Liver (tissue), 9 donors: ENCODE data around the gene INTS4. TPM values are rescaled to one million over a fixed set of nuclear protein-coding genes. Genes with fewer than 3 reads are reported as not detected.
"Not testable (repeated sequence)": the region's sequence is repeated elsewhere in the genome, so short reads cannot be mapped to it uniquely, and the experiment has no call there.

Experiments
- DNase-seq: peaks from one replicate; pipeline ENCODE4 v3.0.0-alpha.2; 2017; ENCODE audit warnings: low spot score
- H3K27ac ChIP-seq, 2 donors: one replicate each; pipeline ENCODE4 v1.7.0; 2013; ENCODE audit warnings: inconsistent platforms in 2 of 2, low read length in 2 of 2, control low read depth in 1 of 2, low read depth in 1 of 2, mild to moderate bottlenecking in 1 of 2
- H3K27me3 ChIP-seq, 4 donors: one replicate each; pipeline versions ENCODE4 v1.6.1 to v1.7.0; 2013; ENCODE audit warnings: low read length in 3 of 4, inconsistent platforms in 1 of 4, mild to moderate bottlenecking in 1 of 4, moderate library complexity in 1 of 4; ENCODE audit not compliant: control insufficient read depth in 4 of 4, insufficient read depth in 4 of 4
- H3K36me3 ChIP-seq, 4 donors: one replicate each; pipeline versions ENCODE4 v1.6.1 to v1.7.0; 2013; ENCODE audit warnings: low read length in 3 of 4, mild to moderate bottlenecking in 3 of 4, low read depth in 1 of 4, moderate library complexity in 1 of 4; ENCODE audit not compliant: control insufficient read depth in 4 of 4, insufficient read depth in 3 of 4
- H3K4me1 ChIP-seq, 4 donors: one replicate each; pipeline versions ENCODE4 v1.6.1 to v1.7.0; 2013; ENCODE audit warnings: low read length in 3 of 4, mild to moderate bottlenecking in 3 of 4, moderate library complexity in 1 of 4; ENCODE audit not compliant: control insufficient read depth in 4 of 4, insufficient read depth in 4 of 4
- H3K4me3 ChIP-seq, 3 donors: one replicate each; pipeline versions ENCODE4 v1.6.1 to v1.7.0; 2013; ENCODE audit warnings: low read length in 3 of 3, control low read depth in 1 of 3, low read depth in 1 of 3, mild to moderate bottlenecking in 1 of 3
- H3K9ac ChIP-seq, 2 donors: one replicate each; pipeline ENCODE4 v1.7.0; 2013; ENCODE audit warnings: low read length in 2 of 2, mild to moderate bottlenecking in 2 of 2, moderate library complexity in 2 of 2, control low read depth in 1 of 2, low read depth in 1 of 2
- H3K9me3 ChIP-seq, 4 donors: one replicate each; pipeline versions ENCODE4 v1.6.1 to v1.7.0; 2013; ENCODE audit warnings: low read length in 3 of 4; ENCODE audit not compliant: control insufficient read depth in 4 of 4
- ATF3 ChIP-seq: IDR thresholded peaks from 2 replicates; pipeline ENCODE4 v1.6.1; 2016; ENCODE audit warnings: antibody characterized with exemption
- CTCF ChIP-seq: fragments of 150-350 bp; IDR thresholded peaks from 2 replicates; pipeline ENCODE4 v1.5.1; 2017; ENCODE audit warnings: improper control_type of control experiment, low read depth, low read length; ENCODE audit not compliant: missing input control
- EGR1 ChIP-seq, 2 donors: IDR thresholded peaks; 2 replicates each; pipeline ENCODE4 v1.6.1; 2016 to 2018; ENCODE audit warnings: antibody characterized with exemption in 2 of 2, low read depth in 2 of 2
- FOXA1 ChIP-seq: IDR thresholded peaks from 2 replicates; pipeline ENCODE4 v1.6.1; 2016; ENCODE audit warnings: antibody characterized with exemption
- FOXA2 ChIP-seq: IDR thresholded peaks from 2 replicates; pipeline ENCODE4 v1.6.1; 2016; ENCODE audit warnings: antibody characterized with exemption
- GABPA ChIP-seq, 2 donors: IDR thresholded peaks in 1 of 2; conservative IDR thresholded peaks in 1 of 2; 2 replicates each; pipeline ENCODE4 v1.6.1; 2016; ENCODE audit warnings: antibody characterized with exemption in 2 of 2, mild to moderate bottlenecking in 1 of 2, moderate library complexity in 1 of 2
- HNF4A ChIP-seq, 2 donors: conservative IDR thresholded peaks; 2 replicates each; pipeline ENCODE4 v1.6.1; 2016; ENCODE audit warnings: antibody characterized with exemption in 2 of 2, mild to moderate bottlenecking in 2 of 2
- HNF4G ChIP-seq: IDR thresholded peaks from 2 replicates; pipeline ENCODE4 v1.6.1; 2016; ENCODE audit warnings: antibody characterized with exemption
- JUND ChIP-seq, 2 donors: IDR thresholded peaks; 2 replicates each; pipeline ENCODE4 v1.6.1; 2016; ENCODE audit warnings: antibody characterized with exemption in 2 of 2
- MAX ChIP-seq: IDR thresholded peaks from 2 replicates; pipeline ENCODE4 v1.6.1; 2016; ENCODE audit warnings: antibody characterized with exemption
- NR2F2 ChIP-seq: IDR thresholded peaks from 2 replicates; pipeline ENCODE4 v1.6.1; 2016; ENCODE audit warnings: antibody characterized with exemption
- RAD21 ChIP-seq, 2 donors: IDR thresholded peaks; 2 replicates each; pipeline ENCODE4 v1.6.1; 2016; ENCODE audit warnings: antibody characterized with exemption in 2 of 2, mild to moderate bottlenecking in 2 of 2
- REST ChIP-seq: IDR thresholded peaks from 2 replicates; pipeline ENCODE4 v1.6.1; 2016; ENCODE audit warnings: antibody characterized with exemption, mild to moderate bottlenecking
- RXRA ChIP-seq, 2 donors: IDR thresholded peaks; 2 replicates each; pipeline ENCODE4 v1.6.1; 2017 to 2018; ENCODE audit warnings: antibody characterized with exemption in 2 of 2, mild to moderate bottlenecking in 1 of 2
- SP1 ChIP-seq: IDR thresholded peaks from 2 replicates; pipeline ENCODE4 v1.6.1; 2018; ENCODE audit warnings: antibody characterized with exemption, mild to moderate bottlenecking
- TAF1 ChIP-seq: conservative IDR thresholded peaks from 2 replicates; pipeline ENCODE4 v1.6.1; 2016; ENCODE audit warnings: antibody characterized with exemption, mild to moderate bottlenecking
- YY1 ChIP-seq: IDR thresholded peaks from 2 replicates; pipeline ENCODE4 v1.6.1; 2016; ENCODE audit warnings: antibody characterized with exemption, mild to moderate bottlenecking
- ZBTB33 ChIP-seq: IDR thresholded peaks from 2 replicates; pipeline ENCODE4 v1.6.1; 2016; ENCODE audit warnings: antibody characterized with exemption
- WGBS: extraction: QIAGEN DNeasy Blood & Tissue Kit; methylation state at CpG from one replicate; pipeline ENCODE4 v1.1.7; 2013; 5-methylcytosine and 5-hydroxymethylcytosine counted together
- polyA plus RNA-seq, 2 donors: library from polyadenylated mRNA; stranded (reverse) in 1 of 2; unstranded in 1 of 2; fragments of 200-250 nt in 1 of 2; fragments of >200 nt in 1 of 2; fragmentation: Nextera tagmentation in 1 of 2; extraction: Ambion mirVana in 1 of 2; gene quantifications; one replicate each; pipeline versions ENCODE4 v1.2.1 to v1.2.3, GENCODE V29; 2013 to 2015
- total RNA-seq, 2 donors: library from RNA; depleted of rRNA; stranded (reverse); fragments of >200 nt; gene quantifications; one replicate each; pipeline ENCODE4 v1.2.3, GENCODE V29; 2014
- donor health status: healthy.
- donor health status: healthy.
- donor health status: healthy.
- donor health status: healthy.
- donor health status: healthy.

INTS4 gene
- total and polyA plus RNA-seq, 4 donors = 7.9 to 19.1 (median 15.0) TPM

GRCh38 chr11:77879218-77879617 lies 115.2 kb downstream of the INTS4 start:
- Histone ChIP-seq H3K27me3 (no peaks in the 10 kb centered on the region), H3K9me3 (no peaks in the 10 kb centered on the region), H3K4me1 (no peaks in the 10 kb centered on the region), H3K36me3 (peaks cover 4 to 44% (median 34%) of the 10 kb centered on the region in 4 donors), H3K4me3 (no peak overlapping the region), H3K9ac (no peak overlapping the region), H3K27ac (no peak overlapping the region)
- DNase-seq = no peak
- WGBS = 90% methylated on average over 3 of the region's 3 CpGs
- TF ChIP-seq GABPA (IDR thresholded peaks at IDR 0.05 in 1 of 2, conservative IDR thresholded peaks at IDR 0.05 in 1 of 2) = no peak
- no peak for TF ChIP-seq TAF1
- TF ChIP-seq ZBTB33 = no peak
- TF ChIP-seq FOXA2 = no peak
- TF ChIP-seq HNF4A (conservative IDR thresholded peaks at IDR 0.05) = no peak
- TF ChIP-seq MAX = no peak
- no peak for TF ChIP-seq ATF3
- no peak for TF ChIP-seq HNF4G
- no peak for TF ChIP-seq CTCF
- TF ChIP-seq JUND (IDR thresholded peaks at IDR 0.05) = no peak
- no peak for TF ChIP-seq FOXA1
- TF ChIP-seq SP1 = no peak
- no peak for TF ChIP-seq NR2F2
- TF ChIP-seq EGR1 (IDR thresholded peaks at IDR 0.05; ENCODE audit: low read depth in 2 of 2) = no peak
- no peak for TF ChIP-seq YY1
- TF ChIP-seq RXRA (IDR thresholded peaks at IDR 0.05) = no peak
- no peak for TF ChIP-seq RAD21 (IDR thresholded peaks at IDR 0.05)
- no peak for TF ChIP-seq REST

GRCh38 chr11:77878247-77878646 lies 116.2 kb downstream of the INTS4 start:
- H3K4me3 ChIP-seq, H3K9me3 ChIP-seq, H3K27ac ChIP-seq, H3K4me1 ChIP-seq, H3K27me3 ChIP-seq, H3K9ac ChIP-seq, DNase-seq: not testable (repeated sequence)
- WGBS = 93% methylated on average over 4 of the region's 4 CpGs
- peaks cover 4 to 39% (median 31%) of the 10 kb centered on the region in 4 donors for H3K36me3 ChIP-seq
